Caco-2 (cell line): Measurements from ENCODE around the gene HENMT1. TPM values are rescaled to one million over a fixed set of nuclear protein-coding genes. Genes with fewer than 3 reads are reported as not detected.

Source experiments
- BruUV-seq: library from RNA; stranded (reverse); fragments of 400-500 nt; replicated peaks from 2 replicates; lab custom pipeline; 2021; lab: Mats Ljungman, UMichigan
- CTCF ChIA-PET: fragments of 300-600 bp; sonication (Branson Sonifier 250); formaldehyde crosslinking; loops from one replicate; lab custom pipeline; 2022; ENCODE audit warnings: antibody characterized with exemption; lab: Charles Lee
- POLR2A ChIA-PET: fragments of 300-600 bp; sonication (Branson Sonifier 250); formaldehyde crosslinking; loops from one replicate; lab custom pipeline; 2022; ENCODE audit warnings: antibody characterized with exemption; lab: Charles Lee
- DNase-seq, 2 experiments: peaks; one replicate each; pipeline versions ENCODE4 v3.0.0 to v3.0.0-alpha.2; 2020 to 2022
- H3K27me3 ChIP-seq: replicated peaks from 2 replicates; pipeline ENCODE4 v1.6.0; 2011; ENCODE audit warnings: low read length; ENCODE audit not compliant: control insufficient read depth, insufficient read depth
- H3K36me3 ChIP-seq: 2 replicates; pipeline ENCODE4 v1.5.1; 2011; ENCODE audit warnings: low read length; ENCODE audit not compliant: control insufficient read depth, insufficient read depth
- H3K4me1 ChIP-seq: fragments of 250-450 bp; sonication (Bioruptor Pico); 2 replicates; pipeline ENCODE4 v1.5.1; 2020; ENCODE audit warnings: mild to moderate bottlenecking
- H3K4me3 ChIP-seq: 2 replicates; pipeline ENCODE4 v1.5.1; 2011; ENCODE audit warnings: low read depth, mild to moderate bottlenecking, control low read depth, low read length
- H3K9me3 ChIP-seq: fragments of 250-450 bp; sonication (Bioruptor Pico); 2 replicates; pipeline ENCODE4 v1.5.1; 2020; ENCODE audit warnings: mild to moderate bottlenecking, moderate library complexity
- H3K27ac Mint-ChIP-seq: one replicate; pipeline ENCODE4 v1.8.0; 2022; ENCODE audit warnings: mixed read lengths; ENCODE audit not compliant: unreplicated experiment
- H3K27me3 Mint-ChIP-seq: one replicate; pipeline ENCODE4 v1.8.0; 2022; ENCODE audit warnings: mixed read lengths; ENCODE audit not compliant: insufficient read depth, unreplicated experiment
- H3K36me3 Mint-ChIP-seq: one replicate; pipeline ENCODE4 v1.8.0; 2022; ENCODE audit warnings: mild to moderate bottlenecking, mixed read lengths; ENCODE audit not compliant: insufficient read depth, unreplicated experiment
- H3K4me1 Mint-ChIP-seq: one replicate; pipeline ENCODE4 v1.8.0; 2022; ENCODE audit warnings: low read depth, mixed read lengths; ENCODE audit not compliant: unreplicated experiment
- H3K4me3 Mint-ChIP-seq: one replicate; pipeline ENCODE4 v1.8.0; 2022; ENCODE audit warnings: mild to moderate bottlenecking, moderate library complexity, mixed read lengths; ENCODE audit not compliant: unreplicated experiment
- H3K9me3 Mint-ChIP-seq: one replicate; pipeline ENCODE4 v1.8.0; 2022; ENCODE audit warnings: mixed read lengths; ENCODE audit not compliant: unreplicated experiment
- CTCF ChIP-seq, 2 experiments: fragments of 200-600 bp in 1 of 2; IDR thresholded peaks; 1 replicate in 1 of 2; 2 replicates in 1 of 2; pipeline versions ENCODE4 v1.5.1 to v1.8.0; 2011 to 2022; ENCODE audit warnings: antibody characterized with exemption in 1 of 2, control low read depth in 1 of 2, inconsistent platforms in 1 of 2, low read depth in 1 of 2, low read length in 1 of 2, mild to moderate bottlenecking in 1 of 2, moderate library complexity in 1 of 2; ENCODE audit not compliant: insufficient read depth in 1 of 2, severe bottlenecking in 1 of 2, unreplicated experiment in 1 of 2
- intact Hi-C: fragments of 100-400 bp; cut with micrococcal nuclease; formaldehyde crosslinking; loops from one replicate; pipeline ENCODE4 v1.10.0; 2022; ENCODE audit not compliant: unreplicated experiment
- total RNA-seq: library from RNA; stranded (reverse); gene quantifications from 2 replicates; pipeline ENCODE4 v1.2.3, GENCODE V29; 2022

Gene HENMT1
- total RNA-seq, 1 experiment from 2014 or later = 21.0 TPM

DNA sequence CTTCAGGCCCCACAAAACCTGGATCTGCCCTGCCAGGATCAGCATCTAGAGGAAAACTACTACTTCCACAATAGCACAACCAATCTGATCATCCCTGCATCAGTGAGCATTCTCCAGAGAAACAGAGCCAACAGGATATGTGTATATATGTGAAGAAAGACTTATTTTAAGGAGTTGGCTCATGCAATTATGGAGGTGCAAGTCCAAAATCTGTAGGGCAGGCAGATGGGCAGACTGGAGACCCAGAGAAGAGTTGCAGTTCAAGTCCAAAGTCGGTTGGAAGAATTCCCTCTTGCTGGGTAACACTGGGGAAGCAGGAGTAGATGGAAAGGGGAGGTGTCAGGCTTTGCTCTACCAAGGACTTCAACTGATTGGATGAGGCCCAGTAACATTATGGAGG lies 4.9 kb upstream of the HENMT1 start:
- no peak overlapping the region for H3K4me3 Mint-ChIP-seq
- Histone ChIP-seq H3K4me1 (no peaks in the 10 kb centered on the region), H3K36me3 (no peaks in the 10 kb centered on the region), H3K27me3 (no peaks in the 10 kb centered on the region), H3K9me3 (no peaks in the 10 kb centered on the region), H3K4me3 (no peak overlapping the region)
- no peaks in the 10 kb centered on the region for H3K36me3 Mint-ChIP-seq
- peaks cover 7% of the 10 kb centered on the region for H3K4me1 Mint-ChIP-seq
- POLR2A ChIA-PET = interaction anchor here (1.0 kb wide), 1 partner anchor 26 kb away, joined by 3 read pairs; the partner anchor contains the start of gene PRPF38B
- H3K9me3 Mint-ChIP-seq = no peaks in the 10 kb centered on the region
- no peaks in the 10 kb centered on the region for H3K27me3 Mint-ChIP-seq
- intact Hi-C loops = no loop called here
- CTCF ChIA-PET = no interaction called here
- no peak overlapping the region for H3K27ac Mint-ChIP-seq
- BruUV-seq = no TSS peak
- DNase-seq = no peak
- no peak for TF ChIP-seq CTCF (IDR thresholded peaks at IDR 0.05; ENCODE audit: insufficient read depth in 1 of 2, low read depth in 1 of 2, low read length in 1 of 2, severe bottlenecking in 1 of 2, unreplicated experiment in 1 of 2)

DNA sequence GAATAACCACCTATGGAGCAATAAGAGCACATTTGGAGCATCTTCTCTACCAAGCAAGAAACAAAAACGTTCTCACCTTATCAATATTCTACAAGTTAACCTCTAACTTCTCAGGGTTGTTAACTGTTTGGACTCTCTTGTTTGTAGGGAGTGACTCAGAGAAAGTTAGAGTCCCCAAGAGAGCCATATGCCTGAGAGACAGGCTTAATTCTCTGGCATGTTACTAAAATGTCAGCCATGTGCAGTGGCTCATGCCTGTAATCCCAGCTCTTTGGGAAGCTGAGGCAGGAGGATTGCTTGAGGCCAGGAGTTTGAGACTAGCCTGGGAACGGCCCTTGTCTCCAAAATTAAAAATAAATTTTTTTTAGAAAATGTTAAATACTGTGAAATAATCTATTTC lies 4.2 kb upstream of the HENMT1 start:
- peaks cover 7% of the 10 kb centered on the region for H3K4me1 Mint-ChIP-seq
- no peaks in the 10 kb centered on the region for H3K9me3 Mint-ChIP-seq
- no peak for TF ChIP-seq CTCF (IDR thresholded peaks at IDR 0.05; ENCODE audit: insufficient read depth in 1 of 2, low read depth in 1 of 2, low read length in 1 of 2, severe bottlenecking in 1 of 2, unreplicated experiment in 1 of 2)
- Histone ChIP-seq H3K36me3 (no peaks in the 10 kb centered on the region), H3K4me3 (no peak overlapping the region), H3K27me3 (no peaks in the 10 kb centered on the region), H3K4me1 (no peaks in the 10 kb centered on the region), H3K9me3 (no peaks in the 10 kb centered on the region)
- H3K36me3 Mint-ChIP-seq = no peaks in the 10 kb centered on the region
- CTCF ChIA-PET = no interaction called here
- no TSS peak for BruUV-seq
- intact Hi-C loops = no loop called here
- no peak overlapping the region for H3K27ac Mint-ChIP-seq
- no peaks in the 10 kb centered on the region for H3K27me3 Mint-ChIP-seq
- H3K4me3 Mint-ChIP-seq = no peak overlapping the region
- POLR2A ChIA-PET = interaction anchor here (1.0 kb wide), 1 partner anchor 27 kb away, joined by 3 read pairs; the partner anchor contains the start of gene PRPF38B
- no peak for DNase-seq

GRCh38 chr1:108664481-108664880 lies 3.6 kb upstream of the HENMT1 start:
- no peak for DNase-seq
- peaks cover 7% of the 10 kb centered on the region for H3K4me1 Mint-ChIP-seq
- Histone ChIP-seq H3K27me3 (no peaks in the 10 kb centered on the region), H3K4me1 (no peaks in the 10 kb centered on the region), H3K36me3 (no peaks in the 10 kb centered on the region), H3K9me3 (no peaks in the 10 kb centered on the region), H3K4me3 (no peak overlapping the region)
- intact Hi-C loops = no loop called here
- no peak overlapping the region for H3K4me3 Mint-ChIP-seq
- no peaks in the 10 kb centered on the region for H3K9me3 Mint-ChIP-seq
- H3K36me3 Mint-ChIP-seq = no peaks in the 10 kb centered on the region
- H3K27me3 Mint-ChIP-seq = no peaks in the 10 kb centered on the region
- no peak for TF ChIP-seq CTCF (IDR thresholded peaks at IDR 0.05; ENCODE audit: insufficient read depth in 1 of 2, low read depth in 1 of 2, low read length in 1 of 2, severe bottlenecking in 1 of 2, unreplicated experiment in 1 of 2)
- no TSS peak for BruUV-seq
- ChIA-PET CTCF (no interaction called here), POLR2A (interaction anchor here (0.6 kb wide), 1 partner anchor 27 kb away, joined by 3 read pairs; the partner anchor contains the start of gene PRPF38B)
- H3K27ac Mint-ChIP-seq = no peak overlapping the region
